ENCODE data around the gene CST11.

CST11 gene

GRCh38 chr20:23404196-23404595 is 48.5 kb downstream of the CST11 start:
- Histone ChIP-seq H4K20me1 (ENCODE audit: insufficient read depth, low read length) (no peaks in the 10 kb centered on the region), H3K9me3 (ENCODE audit: low read length) (no peaks in the 10 kb centered on the region), H3K4me1 (ENCODE audit: insufficient read depth, low read length, severe bottlenecking) (peaks cover 10% of the 10 kb centered on the region), H3K36me3 (ENCODE audit: insufficient read depth, low read length) (peaks cover 27% of the 10 kb centered on the region), H3K27me3 (ENCODE audit: insufficient read depth, low read length) (no peaks in the 10 kb centered on the region), H3K9me2 (ENCODE audit: low read depth, low read length) (no peaks in the 10 kb centered on the region), H3K9ac (ENCODE audit: low read length) (no peak overlapping the region), H3K79me2 (ENCODE audit: insufficient read depth, low read length) (peaks cover 51% of the 10 kb centered on the region), H3K4me2 (ENCODE audit: low read length) (no peak overlapping the region), H3K4me3 (ENCODE audit: low read depth, low read length, poor library complexity, severe bottlenecking) (no peak overlapping the region), H3F3A (ENCODE audit: insufficient read depth, low read length) (no peaks in the 10 kb centered on the region), H2AFZ (ENCODE audit: low read length) (no peak overlapping the region), H3K27ac (ENCODE audit: low read depth, low read length, poor library complexity, severe bottlenecking) (no peak overlapping the region)
- TF ChIP-seq EZH2 (IDR thresholded peaks at IDR 0.05; ENCODE audit: borderline replicate concordance, low read length) = no peak
- no peak for TF ChIP-seq CTCF (IDR thresholded peaks at IDR 0.05; ENCODE audit: low read length)

GRCh38 chr20:23403751-23404150 is 48.9 kb downstream of the CST11 start:
- Histone ChIP-seq H3F3A (ENCODE audit: insufficient read depth, low read length) (no peaks in the 10 kb centered on the region), H2AFZ (ENCODE audit: low read length) (no peak overlapping the region), H3K4me3 (ENCODE audit: low read depth, low read length, poor library complexity, severe bottlenecking) (no peak overlapping the region), H3K79me2 (ENCODE audit: insufficient read depth, low read length) (peaks cover 47% of the 10 kb centered on the region), H3K9me2 (ENCODE audit: low read depth, low read length) (no peaks in the 10 kb centered on the region), H3K27me3 (ENCODE audit: insufficient read depth, low read length) (no peaks in the 10 kb centered on the region), H4K20me1 (ENCODE audit: insufficient read depth, low read length) (no peaks in the 10 kb centered on the region), H3K9me3 (ENCODE audit: low read length) (no peaks in the 10 kb centered on the region), H3K9ac (ENCODE audit: low read length) (no peak overlapping the region), H3K27ac (ENCODE audit: low read depth, low read length, poor library complexity, severe bottlenecking) (no peak overlapping the region), H3K4me1 (ENCODE audit: insufficient read depth, low read length, severe bottlenecking) (peaks cover 6% of the 10 kb centered on the region), H3K36me3 (ENCODE audit: insufficient read depth, low read length) (peaks cover 23% of the 10 kb centered on the region), H3K4me2 (ENCODE audit: low read length) (no peak overlapping the region)
- no peak for TF ChIP-seq CTCF (IDR thresholded peaks at IDR 0.05; ENCODE audit: low read length)
- no peak for TF ChIP-seq EZH2 (IDR thresholded peaks at IDR 0.05; ENCODE audit: borderline replicate concordance, low read length)

- no peak overlapping the region for H3K4me2 ChIP-seq (ENCODE audit: low read length)
- TF ChIP-seq EZH2 (IDR thresholded peaks at IDR 0.05; ENCODE audit: borderline replicate concordance, low read length) (no peak), CTCF (IDR thresholded peaks at IDR 0.05; ENCODE audit: low read length) (no peak)
- no peaks in the 10 kb centered on the region for H4K20me1 ChIP-seq (ENCODE audit: insufficient read depth, low read length)
- no peak overlapping the region for H3K27ac ChIP-seq (ENCODE audit: low read depth, low read length, poor library complexity, severe bottlenecking)
- no peaks in the 10 kb centered on the region for H3K4me1 ChIP-seq (ENCODE audit: insufficient read depth, low read length, severe bottlenecking)
- H2AFZ ChIP-seq (ENCODE audit: low read length) = no peak overlapping the region
- H3K9me2 ChIP-seq (ENCODE audit: low read depth, low read length) = no peaks in the 10 kb centered on the region
- peaks cover 34% of the 10 kb centered on the region for H3K36me3 ChIP-seq (ENCODE audit: insufficient read depth, low read length)
- H3K9me3 ChIP-seq (ENCODE audit: low read length) = no peaks in the 10 kb centered on the region
- H3K9ac ChIP-seq (ENCODE audit: low read length) = no peak overlapping the region
- H3F3A ChIP-seq (ENCODE audit: insufficient read depth, low read length) = no peaks in the 10 kb centered on the region
- H3K27me3 ChIP-seq (ENCODE audit: insufficient read depth, low read length) = no peaks in the 10 kb centered on the region
- no peak overlapping the region for H3K4me3 ChIP-seq (ENCODE audit: low read depth, low read length, poor library complexity, severe bottlenecking)
- H3K79me2 ChIP-seq (ENCODE audit: insufficient read depth, low read length) = peaks cover 21% of the 10 kb centered on the region
Measured at GRCh38 chr20:23401051-23401450, 51.6 kb downstream of the CST11 start.

Measured in OCI-LY1 (cell line).